GM12875 (cell line): ENCODE measurements around the gene ULBP2.
"Not testable (repeated sequence)": the region's sequence is repeated elsewhere in the genome, so short reads cannot be mapped to it uniquely, and the experiment has no call there.

Experiments
- H3K4me3 ChIP-seq: one replicate; pipeline ENCODE4 v1.5.1; 2011; ENCODE audit warnings: low read depth, low read length, control low read depth
- TF ChIP-seq, protein P1 (sequence below): IDR thresholded peaks from 2 replicates; pipeline ENCODE4 v1.5.1; 2011; ENCODE audit warnings: low read depth, mild to moderate bottlenecking, control low read depth, inconsistent platforms, low read length, moderate library complexity, borderline replicate concordance; ENCODE audit not compliant: insufficient read depth

Gene ULBP2

DNA sequence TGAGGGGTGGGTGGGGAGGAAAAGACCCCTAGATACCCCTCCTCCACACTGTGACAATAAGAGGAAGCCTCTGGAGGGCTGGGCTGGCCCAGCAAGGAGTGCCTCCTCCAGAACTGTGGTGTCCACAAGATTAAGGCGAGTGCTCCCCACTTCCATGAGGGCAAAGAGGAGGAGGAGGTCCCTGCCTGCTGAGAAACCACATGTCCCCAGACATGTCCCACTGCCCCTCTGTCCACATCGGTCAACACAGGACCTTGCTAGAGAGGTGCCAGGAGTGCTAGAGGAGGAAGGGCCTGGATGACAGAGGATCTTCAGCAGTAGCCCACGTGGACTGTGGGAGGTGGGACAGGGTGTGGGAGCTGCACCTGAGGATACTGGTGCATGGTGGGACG, 22.0 kb upstream of the ULBP2 start:
- no peak overlapping the region for H3K4me3 ChIP-seq
- TF ChIP-seq, protein P1, sequence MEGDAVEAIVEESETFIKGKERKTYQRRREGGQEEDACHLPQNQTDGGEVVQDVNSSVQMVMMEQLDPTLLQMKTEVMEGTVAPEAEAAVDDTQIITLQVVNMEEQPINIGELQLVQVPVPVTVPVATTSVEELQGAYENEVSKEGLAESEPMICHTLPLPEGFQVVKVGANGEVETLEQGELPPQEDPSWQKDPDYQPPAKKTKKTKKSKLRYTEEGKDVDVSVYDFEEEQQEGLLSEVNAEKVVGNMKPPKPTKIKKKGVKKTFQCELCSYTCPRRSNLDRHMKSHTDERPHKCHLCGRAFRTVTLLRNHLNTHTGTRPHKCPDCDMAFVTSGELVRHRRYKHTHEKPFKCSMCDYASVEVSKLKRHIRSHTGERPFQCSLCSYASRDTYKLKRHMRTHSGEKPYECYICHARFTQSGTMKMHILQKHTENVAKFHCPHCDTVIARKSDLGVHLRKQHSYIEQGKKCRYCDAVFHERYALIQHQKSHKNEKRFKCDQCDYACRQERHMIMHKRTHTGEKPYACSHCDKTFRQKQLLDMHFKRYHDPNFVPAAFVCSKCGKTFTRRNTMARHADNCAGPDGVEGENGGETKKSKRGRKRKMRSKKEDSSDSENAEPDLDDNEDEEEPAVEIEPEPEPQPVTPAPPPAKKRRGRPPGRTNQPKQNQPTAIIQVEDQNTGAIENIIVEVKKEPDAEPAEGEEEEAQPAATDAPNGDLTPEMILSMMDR: no peak

DNA sequence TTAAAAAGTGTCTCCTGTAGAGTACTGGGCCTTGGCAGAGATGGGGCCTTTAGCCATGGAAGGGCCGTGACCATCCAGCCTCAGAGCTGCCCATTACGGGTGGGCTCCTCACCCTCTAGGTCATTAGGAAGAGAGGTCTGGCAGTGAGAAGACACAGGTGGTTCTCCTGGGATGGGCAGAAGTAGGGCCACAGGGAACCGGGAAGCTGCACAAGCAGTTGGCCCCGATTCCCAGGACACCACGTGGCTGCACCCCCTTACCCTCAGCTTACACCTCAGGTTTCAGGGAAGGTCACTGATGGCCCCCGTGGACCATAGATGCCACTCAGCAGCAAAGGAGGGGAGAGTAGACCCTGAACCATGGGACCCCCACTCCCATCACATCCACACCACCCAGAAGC, 20.5 kb upstream of the ULBP2 start:
- no peak overlapping the region for H3K4me3 ChIP-seq
- TF ChIP-seq, protein P1: no peak

DNA sequence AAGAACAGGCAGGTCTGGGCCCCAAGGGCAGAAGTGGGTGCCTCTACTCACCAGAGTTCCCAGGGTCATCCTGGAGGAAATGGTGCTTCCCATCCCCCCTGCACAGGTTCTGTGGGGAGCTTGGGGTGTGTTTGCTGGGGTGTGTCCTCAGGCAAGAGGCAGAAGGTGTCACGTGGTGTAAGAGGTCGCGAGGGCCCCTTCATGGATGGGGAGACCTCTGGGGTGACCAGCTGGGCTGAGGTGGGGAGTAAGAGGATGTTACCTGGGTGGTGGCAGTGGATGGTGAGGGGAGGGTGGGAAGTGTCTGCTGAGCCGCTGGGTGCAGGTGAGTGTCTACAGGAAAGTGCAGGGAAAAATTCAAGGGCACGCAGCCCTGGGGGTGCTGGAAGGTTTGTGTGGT, 19.7 kb upstream of the ULBP2 start:
- H3K4me3 ChIP-seq: not testable (repeated sequence)

DNA sequence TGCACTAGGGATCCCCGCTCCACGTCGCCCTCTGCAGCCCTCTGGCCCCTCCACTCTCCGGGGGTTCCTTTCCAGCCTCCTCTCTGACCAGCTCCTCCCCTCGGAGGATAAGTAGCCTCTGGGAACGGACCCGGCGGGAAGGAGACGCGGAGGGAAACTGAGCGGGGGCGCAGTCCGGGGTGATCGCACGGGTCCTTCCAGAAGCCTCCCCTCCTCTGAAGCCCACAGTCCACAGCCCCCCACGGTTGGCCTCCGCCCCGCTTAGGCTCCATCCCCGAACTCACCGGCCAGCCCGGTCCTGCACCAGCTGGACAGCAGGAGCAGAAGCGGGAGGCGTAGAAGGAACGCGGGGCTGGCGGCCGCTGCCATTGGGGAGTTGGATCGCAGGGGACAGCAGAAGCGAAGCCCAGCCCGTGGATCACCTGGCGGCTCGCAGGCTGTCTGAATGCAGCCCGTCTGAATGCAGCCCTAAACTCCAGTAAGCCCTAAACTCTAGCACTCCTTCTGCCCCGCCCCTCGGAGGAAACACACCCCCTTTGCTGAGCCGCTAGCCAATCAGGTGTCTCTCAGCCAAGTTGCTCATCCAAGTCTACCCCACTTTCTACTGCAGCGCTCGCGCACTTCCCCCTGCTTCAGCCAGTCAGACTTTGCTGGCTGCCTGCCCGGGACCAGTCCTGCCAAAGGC, 19.0 kb upstream of the ULBP2 start, which contains the start of gene RAET1G:
RAET1G (minus strand) TSS at position 480 of the 685 bp plus-strand sequence; CDS start at position 369, 111 bp downstream.
- TF ChIP-seq, protein P1: no peak
- H3K4me3 ChIP-seq: no peak within 1 kb of the TSS

DNA sequence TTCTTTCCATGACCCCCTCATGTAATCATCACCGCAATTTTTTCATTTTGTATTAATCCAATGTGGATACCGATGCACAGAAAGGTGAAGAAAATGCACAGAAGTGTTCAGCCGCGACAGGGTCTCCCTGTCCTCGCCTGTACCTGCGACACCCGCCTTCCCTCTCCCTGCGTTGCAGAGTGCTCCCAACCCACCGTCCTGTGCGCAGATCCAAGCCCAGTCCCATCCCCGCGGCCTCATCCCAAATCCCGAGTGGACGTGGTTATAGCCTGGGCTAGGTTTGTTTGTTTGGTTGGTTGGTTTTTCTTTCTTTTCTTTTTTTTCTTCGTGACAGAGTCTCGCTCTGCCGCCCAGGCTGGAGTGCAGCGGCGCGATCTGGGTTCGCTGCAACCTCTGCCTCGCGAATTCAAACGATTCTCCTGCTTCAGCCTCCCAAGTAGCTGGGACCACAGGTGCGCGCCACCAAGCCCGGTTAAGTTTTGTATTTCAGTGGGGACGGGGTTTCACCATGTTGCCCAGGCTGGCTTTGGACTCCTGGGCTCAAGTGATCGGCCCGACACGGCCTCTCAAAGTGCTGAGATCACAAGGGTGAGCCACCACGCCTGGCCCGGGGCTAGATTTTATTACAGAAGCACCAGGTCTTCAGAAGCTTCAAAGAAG, 18.4 kb upstream of the ULBP2 start:
- TF ChIP-seq, protein P1: no peak
- H3K4me3 ChIP-seq: no peak overlapping the region

DNA sequence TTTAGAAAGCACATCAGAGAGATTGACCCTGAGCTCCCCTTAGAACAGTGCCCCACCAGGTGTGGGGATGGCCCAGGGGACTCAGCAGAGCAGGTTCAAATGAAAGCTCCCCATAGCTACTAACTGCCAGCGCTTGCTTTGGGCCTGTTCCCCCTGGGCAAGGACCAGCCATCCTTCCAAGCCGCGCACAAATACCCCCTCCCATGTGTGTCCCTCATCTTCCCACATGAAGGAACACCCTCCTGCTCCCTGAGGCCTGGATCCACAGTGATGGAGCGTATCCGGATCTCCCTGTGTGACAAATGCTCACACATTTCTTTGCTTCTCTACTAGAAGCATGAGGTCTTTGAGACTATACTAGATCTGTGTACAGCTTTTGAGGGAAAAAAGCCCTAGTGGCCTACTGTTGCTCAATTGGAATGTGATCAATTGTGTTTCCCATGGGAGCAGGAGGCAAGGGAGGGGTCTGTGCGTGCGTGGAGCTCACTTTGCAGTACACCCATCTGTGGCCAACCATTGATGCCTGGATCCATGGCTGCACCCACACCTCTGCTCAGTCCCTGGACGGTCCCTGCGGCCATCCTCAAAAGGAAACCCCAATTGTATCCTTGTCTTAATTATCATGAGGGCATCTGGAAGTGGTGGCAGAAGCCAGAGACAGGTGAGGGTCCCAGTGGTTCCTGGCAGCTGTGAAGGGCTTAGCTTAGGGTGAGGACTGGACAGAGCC, 17.4 kb upstream of the ULBP2 start:
- no peak overlapping the region for H3K4me3 ChIP-seq
- TF ChIP-seq, protein P1: no peak

DNA sequence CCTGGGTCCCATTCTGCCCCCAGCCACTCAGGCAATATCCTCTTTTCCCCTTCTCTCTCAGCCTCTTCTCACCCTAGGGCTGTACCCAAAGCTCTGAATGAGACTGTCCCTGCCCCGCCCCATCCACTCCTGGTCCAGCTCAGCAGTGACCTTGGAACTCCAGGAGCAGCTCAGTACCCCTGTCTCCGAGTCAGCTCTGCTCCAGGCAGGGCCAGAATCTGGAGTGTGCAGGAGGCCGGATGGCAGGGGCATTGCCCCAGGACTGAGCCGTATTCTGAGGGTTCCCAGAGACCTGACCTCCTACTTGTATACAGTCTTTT, 16.9 kb upstream of the ULBP2 start:
- H3K4me3 ChIP-seq: no peak overlapping the region
- TF ChIP-seq, protein P1: no peak
